ENCODE data around the gene VSTM2B. TPM values are rescaled to one million over a fixed set of nuclear protein-coding genes. Genes with fewer than 3 reads are reported as not detected.
"Not testable (repeated sequence)": the region's sequence is repeated elsewhere in the genome, so short reads cannot be mapped to it uniquely, and the experiment has no call there.

The VSTM2B gene
- polyA plus RNA-seq: not detected

GRCh38 chr19:29525901-29526729 is at the start of gene VSTM2B:
Gene VSTM2B (plus strand): TSS chr19:29525994. CDS start chr19:29526584, 590 bp downstream.
- WGBS, 3 donors: 0 to 3% (median 2%) methylated on average over 65 to 98 of the region's 104 CpGs
- H3K27ac ChIP-seq (ENCODE audit: low read depth, low read length): no peak within 1 kb of the TSS

GRCh38 chr19:29476528-29476927 is 49.3 kb upstream of the VSTM2B start:
- WGBS, 3 donors: 42 to 70% (median 52%) methylated on average over 4 of the region's 4 CpGs
- no peak overlapping the region for H3K27ac ChIP-seq (ENCODE audit: low read depth, low read length)

GRCh38 chr19:29477831-29478577 is 47.8 kb upstream of the VSTM2B start:
- no peak overlapping the region for H3K27ac ChIP-seq (ENCODE audit: low read depth, low read length)
- 84 to 89% (median 87%) methylated on average over 16 of the region's 16 CpGs for WGBS, 3 donors

GRCh38 chr19:29478578-29479565 is 46.9 kb upstream of the VSTM2B start:
- WGBS, 3 donors: 57 to 59% (median 59%) methylated on average over 34 of the region's 34 CpGs
- H3K27ac ChIP-seq (ENCODE audit: low read depth, low read length): no peak overlapping the region

GRCh38 chr19:29479941-29480340 is 45.9 kb upstream of the VSTM2B start:
- 82 to 93% (median 83%) methylated on average over 3 of the region's 3 CpGs for WGBS, 3 donors
- H3K27ac ChIP-seq (ENCODE audit: low read depth, low read length): no peak overlapping the region

- 83 to 86% (median 84%) methylated on average over 7 of the region's 7 CpGs for WGBS, 3 donors
- H3K27ac ChIP-seq (ENCODE audit: low read depth, low read length): no peak overlapping the region
Observed at GRCh38 chr19:29480507-29480906, 45.3 kb upstream of the VSTM2B start.

GRCh38 chr19:29482855-29483640 is 42.7 kb upstream of the VSTM2B start:
- no peak overlapping the region for H3K27ac ChIP-seq (ENCODE audit: low read depth, low read length)
- WGBS, 3 donors: 54 to 63% (median 60%) methylated on average over 7 of the region's 7 CpGs

- 89 to 97% (median 89%) methylated on average over 5 of the region's 5 CpGs for WGBS, 3 donors
- no peak overlapping the region for H3K27ac ChIP-seq (ENCODE audit: low read depth, low read length)
Observed at GRCh38 chr19:29483641-29483920, 42.2 kb upstream of the VSTM2B start.

GRCh38 chr19:29483944-29484581 is 41.7 kb upstream of the VSTM2B start:
- no peak overlapping the region for H3K27ac ChIP-seq (ENCODE audit: low read depth, low read length)
- WGBS, 3 donors: 62 to 65% (median 62%) methylated on average over 6 of the region's 6 CpGs

GRCh38 chr19:29484876-29485275 is 40.9 kb upstream of the VSTM2B start:
- 57 to 73% (median 65%) methylated on average over 6 of the region's 6 CpGs for WGBS, 3 donors
- H3K27ac ChIP-seq (ENCODE audit: low read depth, low read length): no peak overlapping the region

- WGBS, 3 donors: 74 to 80% (median 74%) methylated on average over 7 of the region's 7 CpGs
- no peak overlapping the region for H3K27ac ChIP-seq (ENCODE audit: low read depth, low read length)
Observed at GRCh38 chr19:29485293-29485692, 40.5 kb upstream of the VSTM2B start.

GRCh38 chr19:29486961-29487360 is 38.8 kb upstream of the VSTM2B start:
- not testable (repeated sequence) for H3K27ac ChIP-seq (ENCODE audit: low read depth, low read length)
- WGBS, 3 donors: 89 to 90% (median 89%) methylated on average over 9 of the region's 9 CpGs

GRCh38 chr19:29487432-29487831 is 38.4 kb upstream of the VSTM2B start:
- H3K27ac ChIP-seq (ENCODE audit: low read depth, low read length): no peak overlapping the region
- WGBS, 3 donors: 60 to 71% (median 69%) methylated on average over 7 of the region's 7 CpGs

GRCh38 chr19:29488316-29488715 is 37.5 kb upstream of the VSTM2B start:
- no peak overlapping the region for H3K27ac ChIP-seq (ENCODE audit: low read depth, low read length)
- WGBS, 3 donors: 70 to 80% (median 77%) methylated on average over 5 of the region's 5 CpGs

GRCh38 chr19:29489172-29489951 is 36.4 kb upstream of the VSTM2B start:
- WGBS, 3 donors: 72 to 78% (median 76%) methylated on average over 16 of the region's 16 CpGs
- H3K27ac ChIP-seq (ENCODE audit: low read depth, low read length): no peak overlapping the region

- WGBS, 3 donors: 74 to 83% (median 82%) methylated on average over 3 of the region's 3 CpGs
- H3K27ac ChIP-seq (ENCODE audit: low read depth, low read length): no peak overlapping the region
Observed at GRCh38 chr19:29491491-29491890, 34.3 kb upstream of the VSTM2B start.
